ENCODE measurements around the gene PKD1L1. TPM values are rescaled to one million over a fixed set of nuclear protein-coding genes. Genes with fewer than 3 reads are reported as not detected.
"Not testable (repeated sequence)": the region's sequence is repeated elsewhere in the genome, so short reads cannot be mapped to it uniquely, and the experiment has no call there.

Gene PKD1L1, protein sequence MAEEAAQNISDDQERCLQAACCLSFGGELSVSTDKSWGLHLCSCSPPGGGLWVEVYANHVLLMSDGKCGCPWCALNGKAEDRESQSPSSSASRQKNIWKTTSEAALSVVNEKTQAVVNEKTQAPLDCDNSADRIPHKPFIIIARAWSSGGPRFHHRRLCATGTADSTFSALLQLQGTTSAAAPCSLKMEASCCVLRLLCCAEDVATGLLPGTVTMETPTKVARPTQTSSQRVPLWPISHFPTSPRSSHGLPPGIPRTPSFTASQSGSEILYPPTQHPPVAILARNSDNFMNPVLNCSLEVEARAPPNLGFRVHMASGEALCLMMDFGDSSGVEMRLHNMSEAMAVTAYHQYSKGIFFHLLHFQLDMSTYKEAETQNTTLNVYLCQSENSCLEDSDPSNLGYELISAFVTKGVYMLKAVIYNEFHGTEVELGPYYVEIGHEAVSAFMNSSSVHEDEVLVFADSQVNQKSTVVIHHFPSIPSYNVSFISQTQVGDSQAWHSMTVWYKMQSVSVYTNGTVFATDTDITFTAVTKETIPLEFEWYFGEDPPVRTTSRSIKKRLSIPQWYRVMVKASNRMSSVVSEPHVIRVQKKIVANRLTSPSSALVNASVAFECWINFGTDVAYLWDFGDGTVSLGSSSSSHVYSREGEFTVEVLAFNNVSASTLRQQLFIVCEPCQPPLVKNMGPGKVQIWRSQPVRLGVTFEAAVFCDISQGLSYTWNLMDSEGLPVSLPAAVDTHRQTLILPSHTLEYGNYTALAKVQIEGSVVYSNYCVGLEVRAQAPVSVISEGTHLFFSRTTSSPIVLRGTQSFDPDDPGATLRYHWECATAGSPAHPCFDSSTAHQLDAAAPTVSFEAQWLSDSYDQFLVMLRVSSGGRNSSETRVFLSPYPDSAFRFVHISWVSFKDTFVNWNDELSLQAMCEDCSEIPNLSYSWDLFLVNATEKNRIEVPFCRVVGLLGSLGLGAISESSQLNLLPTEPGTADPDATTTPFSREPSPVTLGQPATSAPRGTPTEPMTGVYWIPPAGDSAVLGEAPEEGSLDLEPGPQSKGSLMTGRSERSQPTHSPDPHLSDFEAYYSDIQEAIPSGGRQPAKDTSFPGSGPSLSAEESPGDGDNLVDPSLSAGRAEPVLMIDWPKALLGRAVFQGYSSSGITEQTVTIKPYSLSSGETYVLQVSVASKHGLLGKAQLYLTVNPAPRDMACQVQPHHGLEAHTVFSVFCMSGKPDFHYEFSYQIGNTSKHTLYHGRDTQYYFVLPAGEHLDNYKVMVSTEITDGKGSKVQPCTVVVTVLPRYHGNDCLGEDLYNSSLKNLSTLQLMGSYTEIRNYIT (N-terminal part only)
- total RNA-seq, result 0.05 and 0.12 TPM in 2 replicates

DNA sequence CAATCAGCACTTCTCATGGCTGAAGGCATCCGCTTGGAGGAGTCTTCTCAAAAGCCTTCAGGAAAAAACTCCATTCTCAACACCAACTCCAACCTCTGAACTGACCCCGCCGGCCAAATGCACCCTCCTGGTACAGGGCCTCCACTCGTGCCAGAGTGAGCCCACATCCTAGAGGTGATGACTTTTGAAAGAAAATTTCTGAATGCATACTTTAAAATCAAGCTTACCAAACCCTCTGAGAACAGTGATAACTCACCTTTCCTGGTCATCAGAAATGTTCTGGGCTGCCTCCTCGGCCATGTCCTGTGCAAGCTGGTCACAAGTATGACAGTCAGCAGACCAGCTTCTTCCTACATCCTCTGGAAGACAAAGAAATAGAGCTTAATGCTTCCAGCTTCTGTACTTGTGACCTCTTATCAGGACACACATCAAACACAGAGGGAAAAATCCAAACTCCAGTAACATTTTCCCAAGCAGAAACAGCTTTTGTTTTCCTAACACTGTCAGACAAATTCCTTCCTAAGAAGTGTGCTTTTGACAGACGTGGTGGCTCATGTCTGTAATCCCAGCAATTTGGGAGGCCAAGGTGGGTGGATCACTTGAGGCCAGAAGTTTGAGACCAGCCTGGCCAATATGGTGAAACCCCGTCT, at the start of gene PKD1L1:
PKD1L1 (minus strand) TSS at position 326 of the 650 bp plus-strand sequence; CDS start at position 300, 26 bp downstream.
- H3K27me3 Mint-ChIP-seq, result no peaks in the 10 kb centered on the region
- no peak within 1 kb of the TSS for H3K27ac Mint-ChIP-seq
- peaks cover 2% of the 10 kb centered on the region for H3K4me1 Mint-ChIP-seq
- no peaks in the 10 kb centered on the region for H3K9me3 Mint-ChIP-seq
- DNase-seq, result no peak
- H3K4me3 Mint-ChIP-seq, result no peak within 1 kb of the TSS
- H3K36me3 Mint-ChIP-seq (ENCODE audit: low read depth), result no peaks in the 10 kb centered on the region
- intact Hi-C loops (cut with micrococcal nuclease), result no loop called here

DNA sequence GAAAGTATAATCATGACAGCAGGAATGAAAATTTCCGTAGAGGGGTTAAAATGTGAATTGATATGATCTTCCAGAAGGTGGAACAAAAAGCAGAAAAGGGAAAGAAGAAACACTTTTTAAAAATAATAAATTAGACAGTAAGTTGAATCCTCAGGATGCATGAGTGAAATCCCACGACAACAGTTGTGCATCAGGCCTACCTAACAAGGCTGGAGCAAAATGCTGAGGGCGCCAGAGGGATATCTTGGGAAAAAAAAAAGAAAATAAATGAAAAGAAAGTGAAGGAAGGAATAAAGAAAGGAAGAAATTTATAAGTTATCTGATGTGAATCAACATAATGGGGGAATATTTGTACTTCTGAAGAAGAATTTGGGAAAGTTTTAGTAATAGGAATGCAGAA, 44.2 kb upstream of the PKD1L1 start:
- no peak for DNase-seq
- H3K27ac Mint-ChIP-seq, result peak overlapping the region; percentile 86
- H3K4me3 Mint-ChIP-seq, result peak overlapping the region; percentile 88
- intact Hi-C loops (cut with micrococcal nuclease), result no loop called here
- no peaks in the 10 kb centered on the region for H3K36me3 Mint-ChIP-seq (ENCODE audit: low read depth)
- peaks cover 13% of the 10 kb centered on the region for H3K9me3 Mint-ChIP-seq
- peaks cover 18% of the 10 kb centered on the region for H3K4me1 Mint-ChIP-seq
- no peaks in the 10 kb centered on the region for H3K27me3 Mint-ChIP-seq

DNA sequence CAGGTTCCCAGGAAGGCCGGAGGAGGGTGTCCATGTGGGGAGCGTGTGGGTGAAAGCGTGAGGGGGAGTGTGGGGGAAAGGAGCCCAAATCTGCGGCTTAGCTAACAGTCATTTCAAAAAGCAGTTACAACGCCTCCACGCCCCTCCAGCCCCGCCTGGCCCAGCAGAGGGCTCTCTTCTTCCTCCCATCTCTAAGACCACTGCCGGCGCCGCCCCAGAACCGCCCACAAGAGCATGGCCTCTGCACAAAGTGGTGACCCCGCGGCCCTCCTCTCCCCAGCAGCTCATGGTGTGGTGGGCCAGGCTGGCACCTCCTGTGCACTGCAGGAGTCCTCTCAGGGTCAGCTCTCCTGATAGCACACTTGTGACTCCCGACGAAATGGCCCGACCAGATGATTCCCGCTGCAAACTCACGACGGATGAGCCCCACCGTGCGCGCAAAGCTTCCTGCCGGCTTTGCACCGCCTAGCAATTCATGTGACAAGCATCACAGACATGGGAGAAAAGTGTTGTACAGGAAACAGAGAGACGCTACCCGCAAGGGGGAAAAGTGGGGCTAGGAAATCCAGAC, 43.6 kb upstream of the PKD1L1 start:
- H3K27me3 Mint-ChIP-seq, result no peaks in the 10 kb centered on the region

DNA sequence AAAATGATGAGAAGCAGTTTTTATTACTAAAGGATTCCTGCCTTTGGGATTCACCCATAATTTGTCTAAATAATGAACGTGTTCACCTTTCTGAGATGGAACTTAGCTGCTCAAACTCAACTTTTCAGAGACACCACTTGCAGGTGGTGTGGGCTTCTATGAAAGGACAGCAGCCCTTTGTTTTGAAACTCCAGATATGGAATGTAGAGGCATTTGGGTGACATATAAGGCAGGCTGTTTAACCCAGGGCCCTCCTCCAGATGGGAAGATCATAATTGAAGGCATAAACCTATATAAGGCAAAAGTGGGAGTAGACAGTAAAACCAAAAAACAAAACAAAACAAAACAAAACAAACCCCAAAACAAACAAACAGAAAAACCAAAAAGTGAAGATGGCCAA, 43.0 kb upstream of the PKD1L1 start:
- H3K9me3 Mint-ChIP-seq, result peaks cover 13% of the 10 kb centered on the region
- peaks cover 18% of the 10 kb centered on the region for H3K4me1 Mint-ChIP-seq
- peak overlapping the region; percentile 88 for H3K4me3 Mint-ChIP-seq
- H3K27ac Mint-ChIP-seq, result peak overlapping the region; percentile 86
- DNase-seq, result no peak
- H3K27me3 Mint-ChIP-seq, result no peaks in the 10 kb centered on the region
- intact Hi-C loops (cut with micrococcal nuclease), result loop anchor here (1.0 kb wide), 4 partner anchors 12 to 119 kb away; partner anchors contain the start of genes C7orf57 and HUS1
- H3K36me3 Mint-ChIP-seq (ENCODE audit: low read depth), result no peaks in the 10 kb centered on the region

More for the DNA sequence above, 43.6 kb upstream of the PKD1L1 start:
- Mint-ChIP-seq H3K9me3 (peaks cover 13% of the 10 kb centered on the region), H3K36me3 (ENCODE audit: low read depth) (no peaks in the 10 kb centered on the region), H3K27ac (peak overlapping the region; percentile 86), H3K4me3 (peak overlapping the region; percentile 88), H3K4me1 (peaks cover 18% of the 10 kb centered on the region)
- peak; percentile 95 for DNase-seq
- intact Hi-C loops (cut with micrococcal nuclease), result loop anchor here (1.0 kb wide), 4 partner anchors 13 to 118 kb away; partner anchors contain the start of genes C7orf57 and HUS1

DNA sequence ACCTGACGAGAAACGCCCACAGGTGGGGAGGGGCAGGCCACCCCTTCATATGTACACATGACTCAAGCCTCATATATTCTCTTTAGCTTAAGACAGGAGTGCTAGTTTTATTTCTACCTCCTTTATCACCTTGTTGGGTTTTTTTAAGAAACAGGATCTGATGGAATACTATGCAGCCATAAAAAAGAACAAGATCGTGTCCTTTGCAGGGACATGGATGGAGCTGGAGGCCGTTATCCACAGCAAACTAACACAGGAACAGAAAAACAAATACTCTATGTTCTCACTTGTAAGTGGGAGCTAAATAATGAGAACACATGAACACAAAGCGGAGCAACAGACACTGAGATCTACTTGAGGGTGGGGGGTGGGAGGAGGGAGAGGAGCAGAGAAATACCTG, 42.3 kb upstream of the PKD1L1 start:
- intact Hi-C loops (cut with micrococcal nuclease), result no loop called here
- no peak overlapping the region for H3K4me3 Mint-ChIP-seq
- H3K27me3 Mint-ChIP-seq, result no peaks in the 10 kb centered on the region

DNA sequence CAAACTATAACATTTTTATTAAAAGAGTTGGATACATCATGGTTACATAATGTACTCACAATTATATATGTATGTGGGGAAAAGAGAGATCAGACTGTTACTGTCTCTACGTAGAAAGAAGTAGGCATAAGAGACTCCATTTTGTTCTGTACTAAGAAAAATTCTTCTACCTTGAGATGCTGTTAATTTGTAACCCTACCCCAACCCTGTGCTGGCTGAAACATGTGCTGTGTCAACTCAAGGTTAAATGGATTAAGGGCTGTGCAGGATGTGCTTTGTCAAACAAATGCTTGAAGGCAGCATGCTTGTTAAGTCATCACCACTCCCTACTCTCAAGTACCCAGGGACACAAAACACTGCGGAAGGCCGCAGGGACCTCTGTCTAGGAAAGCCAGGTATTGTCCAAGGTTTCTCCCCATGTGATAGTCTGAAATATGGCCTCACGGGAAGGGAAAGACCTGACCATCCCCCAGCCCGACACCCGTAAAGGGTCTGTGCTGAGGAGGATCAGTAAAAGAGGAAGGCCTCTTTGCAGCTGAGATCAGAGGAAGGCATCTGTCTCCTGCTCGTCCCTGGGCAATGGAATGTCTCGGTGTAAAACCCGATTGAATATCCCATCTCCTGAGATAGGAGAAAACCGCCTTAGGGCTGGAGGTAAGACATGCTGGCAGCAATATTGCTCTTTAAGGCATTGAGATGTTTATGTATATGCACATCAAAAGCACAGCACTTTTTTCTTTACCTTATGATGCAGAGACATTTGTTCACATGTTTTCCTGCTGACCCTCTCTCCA, 41.5 kb upstream of the PKD1L1 start:
- DNase-seq; H3K27me3 Mint-ChIP-seq; intact Hi-C loops (cut with micrococcal nuclease); H3K4me3 Mint-ChIP-seq; H3K27ac Mint-ChIP-seq; H3K9me3 Mint-ChIP-seq; H3K36me3 Mint-ChIP-seq (ENCODE audit: low read depth): not testable (repeated sequence)
- H3K4me1 Mint-ChIP-seq, result peaks cover 18% of the 10 kb centered on the region

More for the DNA sequence above, 42.3 kb upstream of the PKD1L1 start:
- Mint-ChIP-seq H3K4me1 (peaks cover 18% of the 10 kb centered on the region), H3K36me3 (ENCODE audit: low read depth) (no peaks in the 10 kb centered on the region), H3K9me3 (peaks cover 13% of the 10 kb centered on the region), H3K27ac (peak overlapping the region; percentile 7)
- DNase-seq, result no peak

DNA sequence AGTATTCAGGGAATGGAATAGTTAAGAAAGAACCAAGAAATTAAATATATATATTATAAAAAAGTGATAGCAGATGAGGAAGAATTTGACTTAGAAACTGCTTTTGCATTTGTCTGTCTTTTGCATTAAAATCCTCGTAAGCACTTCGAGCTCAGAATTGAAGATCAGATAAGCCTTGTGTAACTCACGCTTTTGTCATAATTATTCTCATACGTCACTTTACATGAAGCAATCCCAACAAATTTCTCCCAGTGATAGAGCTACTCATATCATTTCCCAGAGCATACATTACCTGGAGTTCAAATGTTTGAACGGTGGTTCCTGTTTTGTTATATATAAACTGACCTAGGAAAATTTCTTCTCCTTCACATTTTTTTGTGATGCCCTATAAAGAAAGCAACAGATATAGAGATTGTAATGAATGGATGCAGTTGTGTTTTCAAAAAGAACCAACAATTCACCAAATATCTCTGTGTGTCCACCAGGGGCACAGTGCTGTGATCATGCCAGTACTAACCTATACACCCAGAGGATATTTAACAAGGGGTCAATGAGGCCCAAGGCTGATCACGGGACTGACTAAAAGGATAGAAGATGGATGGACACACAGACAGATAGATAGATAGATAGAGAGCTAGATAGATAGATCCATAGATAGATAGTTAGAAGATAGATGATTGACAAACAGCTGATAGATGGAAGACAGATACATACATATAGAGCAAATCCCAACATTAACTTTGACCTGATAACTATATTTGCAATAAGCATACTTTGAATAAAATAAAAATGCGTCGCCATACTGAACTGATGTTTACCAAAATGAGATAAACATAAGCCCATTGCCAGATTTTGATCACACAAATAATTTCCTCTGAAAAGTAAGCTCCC, 40.5 kb upstream of the PKD1L1 start:
- no peak overlapping the region for H3K27ac Mint-ChIP-seq
- intact Hi-C loops (cut with micrococcal nuclease), result no loop called here
- peaks cover under 1% of the 10 kb centered on the region for H3K27me3 Mint-ChIP-seq
- no peaks in the 10 kb centered on the region for H3K36me3 Mint-ChIP-seq (ENCODE audit: low read depth)
- peaks cover 18% of the 10 kb centered on the region for H3K4me1 Mint-ChIP-seq
- DNase-seq, result no peak
- no peak overlapping the region for H3K4me3 Mint-ChIP-seq
- H3K9me3 Mint-ChIP-seq, result peaks cover 3% of the 10 kb centered on the region

DNA sequence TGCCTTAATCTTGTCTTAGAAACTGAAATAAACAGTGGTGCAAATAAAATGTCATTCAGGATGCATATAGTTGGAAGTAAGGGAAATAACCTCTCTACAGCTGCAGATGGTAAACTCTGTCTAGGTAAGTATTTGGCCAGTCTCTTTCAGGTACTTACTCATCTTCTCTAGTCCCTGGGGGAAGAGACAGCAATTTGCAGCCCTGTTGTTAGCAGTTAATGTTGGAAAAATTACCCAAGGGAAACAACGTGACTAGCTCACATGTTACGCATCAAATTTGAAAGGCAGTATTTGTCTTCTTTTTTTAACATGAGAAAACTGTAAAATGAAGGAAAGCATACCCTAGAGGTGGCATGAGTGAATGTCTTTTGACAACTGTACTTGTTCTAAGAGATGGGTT, 34.3 kb upstream of the PKD1L1 start:
- H3K36me3 Mint-ChIP-seq (ENCODE audit: low read depth), result peaks cover 11% of the 10 kb centered on the region
- H3K27ac Mint-ChIP-seq, result no peak overlapping the region
- no peak for DNase-seq
- peaks cover 5% of the 10 kb centered on the region for H3K27me3 Mint-ChIP-seq
- H3K4me3 Mint-ChIP-seq, result no peak overlapping the region
- peaks cover 12% of the 10 kb centered on the region for H3K4me1 Mint-ChIP-seq
- intact Hi-C loops (cut with micrococcal nuclease), result no loop called here
- no peaks in the 10 kb centered on the region for H3K9me3 Mint-ChIP-seq

DNA sequence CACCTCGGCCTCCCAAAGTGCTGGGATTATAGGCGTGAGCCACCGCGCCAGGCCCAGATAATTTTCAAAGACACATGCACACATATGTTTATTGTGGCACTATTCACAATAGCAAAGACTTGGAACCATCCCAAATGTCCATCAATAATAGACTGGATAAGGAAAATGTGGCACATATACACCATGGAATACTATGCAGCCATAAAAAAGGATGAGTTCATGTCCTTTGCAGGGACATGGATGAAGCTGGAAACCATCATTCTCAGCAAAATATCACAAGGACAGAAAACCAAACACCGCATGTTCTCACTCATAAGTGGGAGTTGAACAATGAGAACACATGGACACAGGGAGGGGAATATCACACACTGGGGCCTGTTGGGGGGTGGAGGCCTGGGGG, 32.4 kb upstream of the PKD1L1 start:
- peaks cover 25% of the 10 kb centered on the region for H3K36me3 Mint-ChIP-seq (ENCODE audit: low read depth)
- H3K4me1 Mint-ChIP-seq, result peaks cover 14% of the 10 kb centered on the region
- H3K27ac Mint-ChIP-seq; H3K4me3 Mint-ChIP-seq; H3K9me3 Mint-ChIP-seq; H3K27me3 Mint-ChIP-seq; intact Hi-C loops (cut with micrococcal nuclease); DNase-seq: not testable (repeated sequence)

DNA sequence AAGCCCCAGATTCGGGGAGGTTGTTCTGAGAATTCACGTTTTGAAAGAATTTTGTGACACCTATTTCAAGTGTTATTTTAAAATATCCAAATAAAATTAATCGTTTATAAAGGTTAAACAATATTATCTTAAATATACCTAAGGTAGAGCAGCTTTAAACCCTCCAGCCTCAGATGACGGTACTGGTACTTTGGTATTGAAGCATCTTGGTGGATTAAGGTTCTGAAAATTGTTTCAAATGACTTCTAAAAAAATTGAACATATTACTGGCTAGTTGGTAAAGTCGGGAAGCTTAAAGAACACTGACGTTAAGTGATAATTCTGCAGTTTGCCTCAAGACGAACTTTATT, 31.5 kb upstream of the PKD1L1 start:
- DNase-seq, result no peak
- H3K36me3 Mint-ChIP-seq (ENCODE audit: low read depth), result peaks cover 29% of the 10 kb centered on the region
- intact Hi-C loops (cut with micrococcal nuclease), result loop anchor here (1.0 kb wide), 3 partner anchors 11 to 108 kb away; partner anchors contain the start of gene C7orf57
- peak overlapping the region; percentile 94 for H3K4me3 Mint-ChIP-seq
- H3K9me3 Mint-ChIP-seq, result no peaks in the 10 kb centered on the region
- H3K27ac Mint-ChIP-seq, result peak overlapping the region; percentile 97
- H3K27me3 Mint-ChIP-seq, result peaks cover 5% of the 10 kb centered on the region
- H3K4me1 Mint-ChIP-seq, result peaks cover 14% of the 10 kb centered on the region

DNA sequence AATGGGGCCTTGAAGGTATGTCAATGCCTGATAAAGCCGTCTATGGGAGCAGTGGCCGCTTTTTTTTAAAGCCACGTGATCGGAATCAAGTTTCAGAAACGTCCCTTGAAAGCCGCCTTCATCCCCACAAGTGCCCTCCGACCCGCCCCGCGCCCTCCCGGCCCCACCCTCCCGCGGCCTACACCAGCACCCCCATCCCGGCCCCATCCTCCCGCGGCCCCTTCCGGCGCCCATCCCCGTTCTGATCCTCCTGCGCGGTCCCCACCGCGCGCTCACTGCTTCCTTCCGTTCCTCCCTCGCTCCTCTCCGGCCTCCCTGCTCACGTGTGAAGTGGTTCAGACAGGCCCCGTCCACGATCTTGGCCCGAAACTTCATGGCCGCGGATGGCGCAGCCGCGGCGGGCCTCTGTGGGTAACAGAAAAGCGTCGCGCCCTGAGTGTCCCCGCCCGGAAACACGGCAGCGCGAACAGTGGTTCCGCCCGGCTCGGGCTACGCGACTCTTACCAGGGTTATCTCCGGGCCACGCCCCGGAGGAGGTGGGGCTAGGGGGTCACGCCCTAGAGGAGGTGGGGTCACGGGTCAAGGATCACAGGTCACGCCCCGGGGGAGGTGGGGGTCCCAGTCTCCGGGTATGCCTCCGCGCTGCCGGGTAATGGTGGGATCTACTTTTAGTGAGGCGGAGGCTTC, 31.0 kb upstream of the PKD1L1 start, which contains the start of gene HUS1:
HUS1 (minus strand) TSS at position 471 of the 687 bp plus-strand sequence; CDS start at position 375, 96 bp downstream.
- H3K4me3 Mint-ChIP-seq, result peak within 1 kb of the TSS; percentile 94
- peaks cover 5% of the 10 kb centered on the region for H3K27me3 Mint-ChIP-seq
- H3K36me3 Mint-ChIP-seq (ENCODE audit: low read depth), result peaks cover 35% of the 10 kb centered on the region
- peaks cover 16% of the 10 kb centered on the region for H3K4me1 Mint-ChIP-seq
- intact Hi-C loops (cut with micrococcal nuclease), result loop anchor here (1.0 kb wide), 3 partner anchors 12 to 109 kb away; partner anchors contain the start of gene C7orf57
- H3K9me3 Mint-ChIP-seq, result no peaks in the 10 kb centered on the region
- peak within 1 kb of the TSS; percentile 97 for H3K27ac Mint-ChIP-seq
- DNase-seq, result peak; percentile 98

All from activated CD4-positive, alpha-beta T cell treated with anti-CD3 and anti-CD28 coated beads, Interleukin-2, amount 10 ng/mL, durations not matched to agents 24 days and 14 days (primary cell).